Gastrocnemius medialis (tissue), 4 donors: Measurements from ENCODE around the gene NFATC4. TPM values are rescaled to one million over a fixed set of nuclear protein-coding genes. Genes with fewer than 3 reads are reported as not detected.
"Not testable (repeated sequence)": the region's sequence is repeated elsewhere in the genome, so short reads cannot be mapped to it uniquely, and the experiment has no call there.

Experiments
- ATAC-seq, 2 donors: fragments of 150-250 bp; one replicate each; pipeline ENCODE4 v1.9.1; 2016
- DNase-seq, 2 donors: peaks; one replicate each; pipeline ENCODE4 v3.0.0-alpha.2; 2019
- H3K27ac ChIP-seq, 4 donors: fragments of 200-600 bp; sonication (generic); 1 replicate in 1 of 4; 2 replicates in 3 of 4; pipeline ENCODE4 v1.5.1; 2016 to 2018; ENCODE audit warnings: mild to moderate bottlenecking in 2 of 4, moderate library complexity in 1 of 4
- H3K27me3 ChIP-seq, 3 donors: fragments of 200-600 bp; sonication (generic) in 2 of 3; 1 replicate in 1 of 3; 2 replicates in 2 of 3; pipeline versions ENCODE4 v1.5.1 to v1.6.0; 2016 to 2019; ENCODE audit warnings: mild to moderate bottlenecking in 1 of 3, moderate library complexity in 1 of 3
- H3K36me3 ChIP-seq, 2 donors: fragments of 200-600 bp; sonication (generic) in 1 of 2; one replicate each; pipeline ENCODE4 v1.5.1; 2017 to 2018
- H3K4me1 ChIP-seq, 2 donors: fragments of 200-600 bp; sonication (generic) in 1 of 2; one replicate each; pipeline ENCODE4 v1.5.1; 2016 to 2017; ENCODE audit warnings: mild to moderate bottlenecking in 2 of 2
- H3K4me3 ChIP-seq, 4 donors: fragments of 200-600 bp; sonication (generic) in 3 of 4; 1 replicate in 1 of 4; 2 replicates in 3 of 4; pipeline ENCODE4 v1.5.1; 2016 to 2019; ENCODE audit warnings: mild to moderate bottlenecking in 2 of 4
- H3K9me3 ChIP-seq, 3 donors: fragments of 200-600 bp; sonication (generic) in 2 of 3; 1 replicate in 1 of 3; 2 replicates in 2 of 3; pipeline ENCODE4 v1.5.1; 2016 to 2019
- CTCF ChIP-seq, 5 experiments: fragments of 450-650 bp in 3 of 5; fragments of 200-600 bp in 2 of 5; sonication (generic) in 2 of 5; IDR thresholded peaks in 4 of 5; conservative IDR thresholded peaks in 1 of 5; 1 replicate in 4 of 5; 2 replicates in 1 of 5; pipeline ENCODE4 v1.5.1; 2016 to 2019; ENCODE audit warnings: antibody characterized with exemption in 5 of 5, mild to moderate bottlenecking in 3 of 5, moderate library complexity in 3 of 5
- POLR2A ChIP-seq, 2 donors: fragments of 450-650 bp; IDR thresholded peaks; one replicate each; pipeline ENCODE4 v1.6.1; 2017; ENCODE audit warnings: antibody characterized with exemption in 2 of 2, mild to moderate bottlenecking in 2 of 2, moderate library complexity in 2 of 2
- in situ Hi-C, 4 donors: fragments of 200-750 bp; cut with MboI; loops; one replicate each; pipeline versions ENCODE4 v1.15.0 to v1.8.0; 2017; ENCODE audit warnings: low sequenced_read_pairs in 4 of 4
- intact Hi-C: fragments of 100-400 bp; cut with DNase I; formaldehyde crosslinking; loops from one replicate; pipeline ENCODE4 v1.15.1; 2023; ENCODE audit warnings: low total_unique reads
- total RNA-seq, 4 donors: library from RNA; depleted of rRNA; stranded (reverse); fragments of >200 nt; gene quantifications; one replicate each; pipeline versions ENCODE4 v1.1.0 to v1.2.3, GENCODE V29; 2016

Gene NFATC4
- total RNA-seq, 4 donors from 2014 or later = 4.6 to 13.2 (median 7.5) TPM

GRCh38 chr14:24381363-24382063, 13.5 kb downstream of the NFATC4 start:
- ATAC-seq = no peak
- H3K4me3 ChIP-seq = no peak overlapping the region
- H3K27me3 ChIP-seq = no peaks in the 10 kb centered on the region
- H3K36me3 ChIP-seq = no peaks in the 10 kb centered on the region
- intact Hi-C loops = no loop called here
- DNase-seq = no peak
- no peaks in the 10 kb centered on the region for H3K9me3 ChIP-seq
- in situ Hi-C loops = no loop called here
- no peak for TF ChIP-seq POLR2A (IDR thresholded peaks at IDR 0.05)
- no peak for TF ChIP-seq CTCF (IDR thresholded peaks at IDR 0.05 in 4 of 5, conservative IDR thresholded peaks at IDR 0.05 in 1 of 5)
- H3K4me1 ChIP-seq = no peaks in the 10 kb centered on the region
- H3K27ac ChIP-seq = no peak overlapping the region

DNA sequence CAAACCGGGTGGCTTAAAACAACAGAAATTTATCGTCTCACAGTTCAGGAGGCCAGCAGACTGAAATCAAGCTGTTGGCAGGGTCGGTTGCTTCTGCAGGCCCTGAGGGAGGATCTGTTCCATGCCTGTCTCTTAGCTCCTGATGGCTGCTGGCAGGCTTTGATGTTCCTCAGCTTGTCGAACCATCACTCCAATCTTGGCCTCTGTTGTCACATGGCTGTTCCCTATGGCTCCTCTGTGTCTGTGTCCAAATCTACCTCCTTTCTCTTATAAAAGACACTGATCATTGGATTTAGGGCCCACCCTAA, 14.0 kb downstream of the NFATC4 start:
- Histone ChIP-seq H3K36me3 (no peaks in the 10 kb centered on the region), H3K9me3 (no peaks in the 10 kb centered on the region), H3K27ac (no peak overlapping the region), H3K4me3 (no peak overlapping the region), H3K4me1 (no peaks in the 10 kb centered on the region), H3K27me3 (no peaks in the 10 kb centered on the region)
- no peak for TF ChIP-seq CTCF (IDR thresholded peaks at IDR 0.05 in 4 of 5, conservative IDR thresholded peaks at IDR 0.05 in 1 of 5)
- no peak for TF ChIP-seq POLR2A (IDR thresholded peaks at IDR 0.05)
- ATAC-seq = no peak
- intact Hi-C loops = no loop called here
- DNase-seq = no peak
- in situ Hi-C loops = no loop called here

GRCh38 chr14:24384169-24384568, 16.2 kb downstream of the NFATC4 start:
- H3K4me1 ChIP-seq = no peaks in the 10 kb centered on the region
- H3K36me3 ChIP-seq = no peaks in the 10 kb centered on the region
- intact Hi-C loops = no loop called here
- in situ Hi-C loops = no loop called here
- no peak overlapping the region for H3K27ac ChIP-seq
- no peak for ATAC-seq
- no peak for DNase-seq
- H3K27me3 ChIP-seq = no peaks in the 10 kb centered on the region
- TF ChIP-seq CTCF (IDR thresholded peaks at IDR 0.05 in 4 of 5, conservative IDR thresholded peaks at IDR 0.05 in 1 of 5) (no peak), POLR2A (IDR thresholded peaks at IDR 0.05) (no peak)
- no peaks in the 10 kb centered on the region for H3K9me3 ChIP-seq
- H3K4me3 ChIP-seq = no peak overlapping the region

DNA sequence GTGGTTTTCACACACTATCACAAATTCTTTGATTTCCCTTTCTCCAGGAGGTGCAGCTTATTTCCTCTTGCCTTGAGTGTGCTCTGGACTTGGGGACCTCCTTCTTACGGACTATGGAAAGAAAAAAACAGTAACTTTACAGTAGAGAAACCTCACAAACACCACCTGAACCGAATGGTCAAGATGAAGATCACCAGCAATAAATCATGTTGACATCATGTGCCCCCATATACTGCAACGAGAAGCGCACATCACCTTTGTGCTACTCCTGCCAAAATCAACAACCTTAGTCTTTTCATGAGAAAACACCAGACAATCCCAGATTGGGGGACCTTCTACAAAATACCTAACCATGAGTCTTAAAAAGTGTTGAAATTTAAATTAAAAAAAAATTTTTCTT, 17.5 kb downstream of the NFATC4 start:
- no peaks in the 10 kb centered on the region for H3K9me3 ChIP-seq
- H3K27me3 ChIP-seq = peaks cover 0 to 2% (median 0%) of the 10 kb centered on the region in 3 donors
- intact Hi-C loops (no loop called here), in situ Hi-C loops (no loop called here)
- no peaks in the 10 kb centered on the region for H3K4me1 ChIP-seq
- no peaks in the 10 kb centered on the region for H3K36me3 ChIP-seq
- ATAC-seq (no peak), DNase-seq (no peak)
- H3K27ac ChIP-seq = no peak overlapping the region
- TF ChIP-seq CTCF (IDR thresholded peaks at IDR 0.05 in 4 of 5, conservative IDR thresholded peaks at IDR 0.05 in 1 of 5) (no peak), POLR2A (IDR thresholded peaks at IDR 0.05) (no peak)
- no peak overlapping the region for H3K4me3 ChIP-seq

GRCh38 chr14:24387009-24387345, 19.0 kb downstream of the NFATC4 start:
- peaks cover 7 to 9% (median 7%) of the 10 kb centered on the region in 3 donors for H3K27me3 ChIP-seq
- H3K36me3 ChIP-seq = no peaks in the 10 kb centered on the region
- no peaks in the 10 kb centered on the region for H3K9me3 ChIP-seq
- in situ Hi-C loops = no loop called here
- no peak overlapping the region for H3K4me3 ChIP-seq
- H3K4me1 ChIP-seq = no peaks in the 10 kb centered on the region
- intact Hi-C loops = no loop called here
- no peak for TF ChIP-seq POLR2A (IDR thresholded peaks at IDR 0.05)
- TF ChIP-seq CTCF (IDR thresholded peaks at IDR 0.05 in 4 of 5, conservative IDR thresholded peaks at IDR 0.05 in 1 of 5) = no peak
- no peak overlapping the region for H3K27ac ChIP-seq
- DNase-seq = no peak
- ATAC-seq = no peak

- peaks cover 7 to 13% (median 9%) of the 10 kb centered on the region in 3 donors for H3K27me3 ChIP-seq
- ATAC-seq, H3K4me3 ChIP-seq, intact Hi-C loops, H3K27ac ChIP-seq, DNase-seq, H3K9me3 ChIP-seq, H3K4me1 ChIP-seq, in situ Hi-C loops, H3K36me3 ChIP-seq: not testable (repeated sequence)
Observed at GRCh38 chr14:24387579-24387978, 19.6 kb downstream of the NFATC4 start.
